Measurements from ENCODE around the gene ANGEL2.

GRCh38 chr1:213061263-213061662 is 45.6 kb upstream of the ANGEL2 start:
- peak; percentile 36 for TF ChIP-seq CTCF (conservative IDR thresholded peaks at IDR 0.05)
- no peak for TF ChIP-seq ZFX (IDR thresholded peaks at IDR 0.05)

All from C4-2B (cell line).